Right atrium auricular region (tissue), 2 donors: ENCODE results near the gene MED13. TPM values are rescaled to one million over a fixed set of nuclear protein-coding genes. Genes with fewer than 3 reads are reported as not detected.

Source experiments
- DNase-seq: peaks from one replicate; pipeline ENCODE4 v3.0.0-alpha.2; 2019; ENCODE audit warnings: low spot score
- H3K27ac ChIP-seq, 2 donors: fragments of 200-600 bp; sonication (generic); 1 replicate in 1 of 2; 2 replicates in 1 of 2; pipeline ENCODE4 v1.5.1; 2016 to 2019
- H3K27me3 ChIP-seq, 2 donors: fragments of 200-600 bp; sonication (generic); one replicate each; pipeline versions ENCODE4 v1.5.1 to v1.6.0; 2017 to 2019
- H3K36me3 ChIP-seq: fragments of 200-600 bp; sonication (generic); one replicate; pipeline ENCODE4 v1.5.1; 2016
- H3K4me1 ChIP-seq, 2 donors: fragments of 200-600 bp; sonication (generic); one replicate each; pipeline versions ENCODE4 v1.5.1 to v1.6.0; 2017 to 2019
- H3K4me3 ChIP-seq, 2 donors: fragments of 200-600 bp; sonication (generic); 1 replicate in 1 of 2; 2 replicates in 1 of 2; pipeline ENCODE4 v1.5.1; 2017 to 2019; ENCODE audit warnings: mild to moderate bottlenecking in 1 of 2, moderate library complexity in 1 of 2
- H3K9me3 ChIP-seq, 2 donors: fragments of 200-600 bp; sonication (generic); one replicate each; pipeline ENCODE4 v1.5.1; 2019
- total RNA-seq, 2 donors: library from RNA; depleted of rRNA; stranded (reverse); fragments of >200 nt; gene quantifications; one replicate each; pipeline ENCODE4 v1.1.0, GENCODE V29; 2016
- TF ChIP-seq, protein P1 (sequence below), 2 donors: fragments of 200-600 bp; sonication (generic); IDR thresholded peaks; one replicate each; pipeline ENCODE4 v1.5.1; 2019; ENCODE audit warnings: antibody characterized with exemption in 2 of 2

The MED13 gene
- total RNA-seq, 2 donors from 2014 or later: 33.2 to 42.4 TPM

DNA sequence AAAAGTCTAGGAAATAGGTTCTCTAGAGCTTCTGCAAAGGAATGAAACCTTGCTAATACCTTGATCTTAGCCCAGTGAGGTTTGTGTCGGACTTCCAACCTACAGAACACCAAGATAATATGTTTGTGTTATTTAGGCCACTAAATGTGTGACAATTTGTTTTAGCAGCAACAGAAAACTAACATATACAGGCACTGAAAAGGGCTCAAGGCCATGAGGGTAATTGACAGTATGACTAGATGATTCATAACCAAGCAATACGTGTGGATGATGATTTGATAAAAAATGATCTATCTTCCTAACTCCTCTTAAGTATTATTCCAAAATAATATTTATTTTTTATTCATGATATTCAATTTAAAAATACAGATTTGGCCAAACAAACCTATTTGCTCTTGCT, 27.7 kb upstream of the MED13 start:
- Histone ChIP-seq H3K4me1 (no peaks in the 10 kb centered on the region), H3K4me3 (no peak overlapping the region), H3K9me3 (no peaks in the 10 kb centered on the region), H3K27me3 (no peaks in the 10 kb centered on the region), H3K27ac (no peak overlapping the region), H3K36me3 (no peaks in the 10 kb centered on the region)
- DNase-seq: no peak
- TF ChIP-seq, protein P1, sequence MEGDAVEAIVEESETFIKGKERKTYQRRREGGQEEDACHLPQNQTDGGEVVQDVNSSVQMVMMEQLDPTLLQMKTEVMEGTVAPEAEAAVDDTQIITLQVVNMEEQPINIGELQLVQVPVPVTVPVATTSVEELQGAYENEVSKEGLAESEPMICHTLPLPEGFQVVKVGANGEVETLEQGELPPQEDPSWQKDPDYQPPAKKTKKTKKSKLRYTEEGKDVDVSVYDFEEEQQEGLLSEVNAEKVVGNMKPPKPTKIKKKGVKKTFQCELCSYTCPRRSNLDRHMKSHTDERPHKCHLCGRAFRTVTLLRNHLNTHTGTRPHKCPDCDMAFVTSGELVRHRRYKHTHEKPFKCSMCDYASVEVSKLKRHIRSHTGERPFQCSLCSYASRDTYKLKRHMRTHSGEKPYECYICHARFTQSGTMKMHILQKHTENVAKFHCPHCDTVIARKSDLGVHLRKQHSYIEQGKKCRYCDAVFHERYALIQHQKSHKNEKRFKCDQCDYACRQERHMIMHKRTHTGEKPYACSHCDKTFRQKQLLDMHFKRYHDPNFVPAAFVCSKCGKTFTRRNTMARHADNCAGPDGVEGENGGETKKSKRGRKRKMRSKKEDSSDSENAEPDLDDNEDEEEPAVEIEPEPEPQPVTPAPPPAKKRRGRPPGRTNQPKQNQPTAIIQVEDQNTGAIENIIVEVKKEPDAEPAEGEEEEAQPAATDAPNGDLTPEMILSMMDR (IDR thresholded peaks at IDR 0.05): no peak

DNA sequence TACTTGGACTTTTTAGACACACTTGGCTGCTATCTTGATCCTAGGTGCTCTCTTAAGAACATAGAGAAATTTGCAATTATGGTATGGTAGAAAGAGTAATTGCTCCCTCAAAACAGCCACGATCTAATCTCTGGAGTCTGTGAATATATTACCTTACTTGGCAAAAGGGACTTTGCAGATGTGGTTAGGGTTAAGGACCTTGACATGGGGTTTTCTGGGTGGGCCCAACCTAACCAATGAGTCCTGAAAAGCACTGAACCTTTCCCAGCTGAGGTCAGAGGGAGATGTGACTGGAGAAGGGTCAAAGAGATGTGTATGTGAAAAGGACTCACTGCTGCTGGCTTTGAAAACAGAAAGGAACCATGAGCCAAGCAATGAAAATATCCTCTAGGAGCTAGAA, 26.7 kb upstream of the MED13 start:
- DNase-seq: no peak
- Histone ChIP-seq H3K4me3 (no peak overlapping the region), H3K9me3 (no peaks in the 10 kb centered on the region), H3K36me3 (no peaks in the 10 kb centered on the region), H3K27me3 (no peaks in the 10 kb centered on the region), H3K27ac (no peak overlapping the region), H3K4me1 (no peaks in the 10 kb centered on the region)
- TF ChIP-seq, protein P1 (IDR thresholded peaks at IDR 0.05): no peak

DNA sequence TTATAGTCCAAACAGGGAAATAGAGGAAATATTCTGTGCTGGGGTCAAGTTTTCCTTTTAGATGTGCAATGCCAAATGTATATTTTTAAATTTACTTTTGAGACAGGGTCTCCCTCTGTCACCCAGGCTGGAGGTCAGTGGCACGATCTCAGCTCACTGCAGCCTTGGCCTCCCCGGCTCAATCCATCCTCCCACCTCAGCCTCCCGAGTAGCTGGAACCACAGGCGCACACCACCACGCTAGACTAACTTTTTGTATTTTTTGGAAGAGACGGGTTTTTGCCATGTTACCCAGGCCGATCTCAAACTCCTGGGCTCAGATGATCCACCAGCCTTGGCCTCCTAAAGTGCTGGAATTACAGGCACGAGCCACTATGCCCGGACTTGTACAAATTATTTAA, 25.8 kb upstream of the MED13 start:
- no peak overlapping the region for H3K4me3 ChIP-seq
- H3K27ac ChIP-seq: no peak overlapping the region
- DNase-seq: no peak
- TF ChIP-seq, protein P1 (IDR thresholded peaks at IDR 0.05): no peak
- no peaks in the 10 kb centered on the region for H3K36me3 ChIP-seq
- H3K27me3 ChIP-seq: no peaks in the 10 kb centered on the region
- no peaks in the 10 kb centered on the region for H3K4me1 ChIP-seq
- H3K9me3 ChIP-seq: no peaks in the 10 kb centered on the region

DNA sequence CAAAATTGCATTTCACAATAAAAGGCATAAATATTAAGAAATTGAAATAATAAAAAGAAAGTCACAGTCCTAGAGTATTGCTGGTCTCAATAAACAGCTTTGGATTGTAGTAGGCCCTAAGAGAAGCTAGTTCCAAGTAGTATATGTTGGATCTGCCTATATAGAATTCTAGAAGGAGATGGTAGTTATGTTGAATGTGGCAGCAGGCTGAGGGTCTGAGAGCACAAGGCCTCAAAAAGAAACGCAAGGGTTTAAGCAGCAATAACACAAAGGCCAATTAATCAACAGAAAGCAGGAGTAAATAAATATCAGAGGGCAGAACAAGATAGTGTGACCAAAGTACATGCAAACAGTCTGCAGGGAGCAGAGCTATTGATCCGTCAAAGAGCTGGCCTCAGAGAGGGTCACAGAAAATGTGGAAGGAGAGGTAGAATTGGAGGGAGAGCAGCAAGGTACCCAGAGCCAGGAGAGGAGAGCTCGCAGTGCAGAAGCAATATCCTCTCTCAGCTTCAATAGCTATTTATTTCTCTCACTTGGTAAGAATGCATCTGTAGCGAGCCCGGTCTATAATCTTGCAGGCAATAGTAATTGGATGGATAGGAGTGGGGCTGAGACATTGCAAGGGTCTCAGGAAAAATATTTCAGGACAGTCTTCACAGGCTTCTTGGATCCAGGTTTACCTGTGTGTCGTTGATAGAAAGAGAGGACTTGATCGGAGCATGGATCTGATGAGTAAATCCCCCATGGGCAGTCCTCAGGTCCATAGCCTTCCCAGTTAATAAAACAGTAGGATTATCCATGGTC, 25.1 kb upstream of the MED13 start:
- no peak overlapping the region for H3K27ac ChIP-seq
- no peaks in the 10 kb centered on the region for H3K4me1 ChIP-seq
- H3K36me3 ChIP-seq: no peaks in the 10 kb centered on the region
- no peaks in the 10 kb centered on the region for H3K9me3 ChIP-seq
- no peaks in the 10 kb centered on the region for H3K27me3 ChIP-seq
- no peak for DNase-seq
- H3K4me3 ChIP-seq: no peak overlapping the region
- TF ChIP-seq, protein P1 (IDR thresholded peaks at IDR 0.05): no peak

DNA sequence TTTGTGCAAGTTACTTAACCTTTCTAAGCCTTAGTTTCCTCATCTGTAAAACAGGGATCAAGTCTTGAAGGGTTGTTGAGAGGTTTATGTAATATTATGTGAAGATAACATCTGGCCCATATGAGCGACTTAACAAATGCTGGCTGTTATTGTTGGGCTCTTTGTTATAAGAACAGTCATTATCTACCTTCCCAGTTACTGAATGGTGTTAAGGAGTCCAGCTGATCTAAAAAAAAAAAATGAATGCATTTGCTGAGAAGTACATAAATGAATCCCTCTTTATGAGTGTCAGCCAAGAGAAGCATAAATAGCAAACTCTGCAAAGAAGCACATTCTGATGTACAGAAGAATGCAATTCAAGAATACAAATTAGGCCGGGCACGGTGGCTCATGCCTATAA, 24.3 kb upstream of the MED13 start:
- Histone ChIP-seq H3K27ac (no peak overlapping the region), H3K36me3 (no peaks in the 10 kb centered on the region)
- TF ChIP-seq, protein P1 (IDR thresholded peaks at IDR 0.05): no peak

DNA sequence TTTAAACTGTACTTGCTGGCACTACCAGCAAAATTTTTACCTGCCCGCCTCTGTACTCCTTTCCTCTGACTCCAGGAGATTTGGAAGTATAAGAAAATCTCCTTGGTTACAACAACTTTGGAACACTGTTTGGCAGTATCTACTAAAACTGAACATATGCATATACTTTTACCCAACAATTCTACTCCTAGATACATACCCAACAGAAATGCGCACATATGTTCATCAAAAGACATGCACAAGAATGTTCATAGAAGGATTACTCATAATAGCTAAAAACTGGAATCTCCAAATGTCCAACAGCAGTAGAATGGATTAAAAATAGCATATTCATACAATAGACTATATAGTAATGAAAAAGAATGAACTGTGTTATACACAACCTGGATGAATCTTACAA, 21.7 kb upstream of the MED13 start:
- TF ChIP-seq, protein P1 (IDR thresholded peaks at IDR 0.05): no peak
- Histone ChIP-seq H3K4me3 (no peak overlapping the region), H3K27ac (no peak overlapping the region), H3K27me3 (no peaks in the 10 kb centered on the region), H3K36me3 (no peaks in the 10 kb centered on the region), H3K4me1 (no peaks in the 10 kb centered on the region), H3K9me3 (no peaks in the 10 kb centered on the region)
- DNase-seq: no peak

More for the DNA sequence above, 24.3 kb upstream of the MED13 start:
- H3K27me3 ChIP-seq: no peaks in the 10 kb centered on the region
- no peak for DNase-seq
- H3K9me3 ChIP-seq: no peaks in the 10 kb centered on the region
- H3K4me1 ChIP-seq: no peaks in the 10 kb centered on the region
- no peak overlapping the region for H3K4me3 ChIP-seq
